OCI-LY3 (cell line): ENCODE data around the gene OMA1.

ENCODE experiments used
- EZH2phosphoT487 ChIP-seq: fragments of 200-600 bp; shearing (Covaris generic); IDR thresholded peaks from 2 replicates; pipeline ENCODE4 v1.6.1; 2018; ENCODE audit warnings: antibody characterized with exemption, mixed run types, low read depth
- TF ChIP-seq, protein P1 (sequence below): fragments of 200-600, 300-600 bp; sonication (generic); IDR thresholded peaks from 2 replicates; pipeline ENCODE4 v1.5.1; 2014; ENCODE audit warnings: antibody characterized with exemption, low read length, low read depth

DNA sequence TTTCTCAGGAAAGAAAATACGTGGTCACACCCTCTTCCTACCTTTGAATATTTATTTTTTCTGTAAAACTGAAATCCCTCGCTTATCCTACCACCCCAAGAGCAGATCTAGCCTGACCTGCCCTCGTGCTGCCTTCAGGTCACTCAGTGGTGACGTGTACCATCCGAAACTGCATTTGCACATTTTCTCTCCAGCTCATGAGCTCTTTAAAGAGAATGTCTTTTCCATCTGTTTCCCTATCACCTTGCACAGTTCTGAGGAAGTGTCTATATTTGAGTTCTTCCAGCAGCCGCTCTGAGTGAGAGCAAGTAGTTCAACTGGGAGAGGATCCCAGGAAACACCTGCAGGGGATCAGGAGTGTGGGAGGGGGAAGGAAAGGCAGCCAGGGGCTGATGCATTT, 91.7 kb downstream of the OMA1 start:
- TF ChIP-seq, protein P1, sequence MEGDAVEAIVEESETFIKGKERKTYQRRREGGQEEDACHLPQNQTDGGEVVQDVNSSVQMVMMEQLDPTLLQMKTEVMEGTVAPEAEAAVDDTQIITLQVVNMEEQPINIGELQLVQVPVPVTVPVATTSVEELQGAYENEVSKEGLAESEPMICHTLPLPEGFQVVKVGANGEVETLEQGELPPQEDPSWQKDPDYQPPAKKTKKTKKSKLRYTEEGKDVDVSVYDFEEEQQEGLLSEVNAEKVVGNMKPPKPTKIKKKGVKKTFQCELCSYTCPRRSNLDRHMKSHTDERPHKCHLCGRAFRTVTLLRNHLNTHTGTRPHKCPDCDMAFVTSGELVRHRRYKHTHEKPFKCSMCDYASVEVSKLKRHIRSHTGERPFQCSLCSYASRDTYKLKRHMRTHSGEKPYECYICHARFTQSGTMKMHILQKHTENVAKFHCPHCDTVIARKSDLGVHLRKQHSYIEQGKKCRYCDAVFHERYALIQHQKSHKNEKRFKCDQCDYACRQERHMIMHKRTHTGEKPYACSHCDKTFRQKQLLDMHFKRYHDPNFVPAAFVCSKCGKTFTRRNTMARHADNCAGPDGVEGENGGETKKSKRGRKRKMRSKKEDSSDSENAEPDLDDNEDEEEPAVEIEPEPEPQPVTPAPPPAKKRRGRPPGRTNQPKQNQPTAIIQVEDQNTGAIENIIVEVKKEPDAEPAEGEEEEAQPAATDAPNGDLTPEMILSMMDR, result no peak
- no peak for TF ChIP-seq EZH2phosphoT487
